Activated CD4-positive, alpha-beta memory T cell treated with anti-CD3 and anti-CD28 coated beads, Interleukin-2, amount 10 ng/mL, durations not matched to agents 7 days and 5 days (primary cell): ENCODE measurements around the gene PLEKHA1. TPM values are rescaled to one million over a fixed set of nuclear protein-coding genes. Genes with fewer than 3 reads are reported as not detected.

Source experiments
- CTCF ChIA-PET: fragments of 350-600 bp; sonication (Branson Sonifier 250); formaldehyde crosslinking; loops from one replicate; lab custom pipeline; 2021; ENCODE audit warnings: antibody characterized with exemption, inconsistent platforms; lab: Charles Lee
- POLR2A ChIA-PET: fragments of 350-600 bp; sonication (Branson Sonifier 250); formaldehyde crosslinking; loops from one replicate; lab custom pipeline; 2021; ENCODE audit warnings: antibody characterized with exemption; lab: Charles Lee
- DNase-seq: peaks from one replicate; pipeline ENCODE4 v3.0.0-alpha.2; 2020
- H3K27ac Mint-ChIP-seq: one replicate; pipeline ENCODE4 v1.8.0; 2021; ENCODE audit warnings: mild to moderate bottlenecking, mixed read lengths
- H3K27me3 Mint-ChIP-seq: one replicate; pipeline ENCODE4 v1.8.0; 2021; ENCODE audit warnings: mixed read lengths
- H3K36me3 Mint-ChIP-seq: one replicate; pipeline ENCODE4 v1.8.0; 2021; ENCODE audit warnings: low read depth, mixed read lengths
- H3K4me1 Mint-ChIP-seq: one replicate; pipeline ENCODE4 v1.8.0; 2021; ENCODE audit warnings: mixed read lengths
- H3K4me3 Mint-ChIP-seq: one replicate; pipeline ENCODE4 v1.8.0; 2021; ENCODE audit warnings: mild to moderate bottlenecking, mixed read lengths
- H3K9me3 Mint-ChIP-seq: one replicate; pipeline ENCODE4 v1.8.0; 2021; ENCODE audit warnings: mixed read lengths
- total RNA-seq, 2 experiments: library from RNA; stranded (reverse); gene quantifications; one replicate each; pipeline ENCODE4 v1.2.3, GENCODE V29; 2021

Gene PLEKHA1
- total RNA-seq, 2 experiments from 2014 or later = 5.2 to 5.3 TPM

DNA sequence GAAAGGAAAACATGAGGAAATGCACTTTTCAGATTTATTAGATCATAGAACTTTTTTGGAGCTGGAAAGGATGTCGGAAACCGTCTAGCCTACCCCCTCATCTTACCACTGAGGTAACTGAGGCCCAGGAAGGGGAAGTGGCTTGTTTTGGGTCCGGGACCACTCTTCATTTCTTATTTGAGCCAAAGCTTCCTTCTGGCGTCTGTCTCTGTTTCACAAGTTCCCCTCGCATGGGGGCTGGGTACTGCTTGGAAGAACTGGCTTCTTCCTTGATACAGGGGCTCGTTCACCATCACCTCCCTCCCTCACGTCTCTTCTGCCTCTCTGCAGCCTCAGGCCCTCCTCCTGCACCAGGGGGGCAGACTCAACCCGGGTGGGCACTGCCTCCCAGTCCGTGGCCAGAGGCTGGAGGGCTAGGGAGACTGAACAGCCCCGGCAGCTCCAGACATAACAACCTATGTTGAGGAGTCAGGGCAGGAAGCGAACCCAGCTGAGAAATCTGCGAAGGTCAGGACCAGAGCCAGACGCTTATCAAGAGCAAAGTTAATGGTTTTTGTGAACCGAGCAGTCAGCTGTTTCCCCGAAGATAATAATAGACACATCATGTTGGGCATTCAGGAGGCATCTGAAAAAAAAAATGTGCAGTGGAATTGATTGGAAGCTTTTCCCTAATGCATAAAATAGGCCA is 99.8 kb downstream of the PLEKHA1 start:
- H3K4me1 Mint-ChIP-seq = no peaks in the 10 kb centered on the region
- peaks cover 27% of the 10 kb centered on the region for H3K27me3 Mint-ChIP-seq
- ChIA-PET POLR2A (no interaction called here), CTCF (no interaction called here)
- H3K27ac Mint-ChIP-seq = no peak overlapping the region
- no peaks in the 10 kb centered on the region for H3K9me3 Mint-ChIP-seq
- no peaks in the 10 kb centered on the region for H3K36me3 Mint-ChIP-seq
- no peak overlapping the region for H3K4me3 Mint-ChIP-seq
- no peak for DNase-seq

DNA sequence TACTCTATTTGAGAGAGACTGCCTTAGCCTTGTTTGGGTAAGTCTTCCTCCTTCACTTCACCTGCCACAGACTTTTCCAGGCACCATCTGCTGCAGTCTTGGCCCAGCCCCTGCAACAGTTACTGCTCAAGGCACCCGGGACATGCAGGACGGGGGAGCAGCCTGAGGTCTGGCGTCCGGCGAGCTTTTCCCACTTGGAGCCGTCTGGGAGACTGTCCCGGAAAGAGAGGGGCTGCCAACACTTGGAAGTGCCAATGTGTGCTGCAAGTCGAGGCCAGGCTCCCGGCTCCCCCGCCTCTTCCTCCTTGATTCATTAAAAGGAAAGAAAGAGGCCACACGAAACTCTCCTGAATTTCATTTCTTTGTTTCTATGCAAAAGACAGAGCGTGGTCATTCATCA is 100.6 kb downstream of the PLEKHA1 start:
- Mint-ChIP-seq H3K27ac (no peak overlapping the region), H3K4me1 (no peaks in the 10 kb centered on the region), H3K9me3 (no peaks in the 10 kb centered on the region), H3K27me3 (peaks cover 21% of the 10 kb centered on the region), H3K36me3 (no peaks in the 10 kb centered on the region), H3K4me3 (no peak overlapping the region)
- CTCF ChIA-PET = no interaction called here
- POLR2A ChIA-PET = no interaction called here
- no peak for DNase-seq

GRCh38 chr10:122475591-122476332 is 101.3 kb downstream of the PLEKHA1 start:
- H3K4me1 Mint-ChIP-seq = no peaks in the 10 kb centered on the region
- POLR2A ChIA-PET = no interaction called here

DNA sequence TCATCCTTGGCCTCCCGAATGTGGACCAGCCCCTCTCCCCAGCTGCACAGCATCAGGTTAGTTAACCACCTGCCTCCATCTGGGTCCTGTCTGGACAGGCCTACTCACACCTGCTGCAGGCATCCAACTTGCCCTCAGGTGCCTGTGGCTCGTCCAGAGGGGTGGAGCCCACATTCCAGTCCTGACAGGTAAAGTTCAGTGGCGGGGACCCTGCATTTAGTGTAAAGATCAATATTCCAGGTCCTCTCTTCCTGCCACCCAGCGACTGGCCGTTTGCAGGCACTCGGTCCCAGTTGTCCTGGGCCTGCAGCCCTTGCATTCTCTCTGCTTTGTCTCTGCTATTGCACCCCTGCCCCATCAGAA is 101.8 kb downstream of the PLEKHA1 start:
- H3K9me3 Mint-ChIP-seq = no peaks in the 10 kb centered on the region
- no peak for DNase-seq
- POLR2A ChIA-PET = no interaction called here
- no peaks in the 10 kb centered on the region for H3K36me3 Mint-ChIP-seq
- H3K4me3 Mint-ChIP-seq = no peak overlapping the region
- peaks cover 17% of the 10 kb centered on the region for H3K27me3 Mint-ChIP-seq
- no peaks in the 10 kb centered on the region for H3K4me1 Mint-ChIP-seq
- CTCF ChIA-PET = no interaction called here
- no peak overlapping the region for H3K27ac Mint-ChIP-seq

More at GRCh38 chr10:122475591-122476332, 101.3 kb downstream of the PLEKHA1 start:
- H3K27ac Mint-ChIP-seq = no peak overlapping the region
- DNase-seq = no peak
- CTCF ChIA-PET = no interaction called here
- H3K4me3 Mint-ChIP-seq = no peak overlapping the region
- H3K36me3 Mint-ChIP-seq = no peaks in the 10 kb centered on the region
- no peaks in the 10 kb centered on the region for H3K9me3 Mint-ChIP-seq
- H3K27me3 Mint-ChIP-seq = peaks cover 20% of the 10 kb centered on the region

GRCh38 chr10:122477436-122477835 is 102.9 kb downstream of the PLEKHA1 start:
- CTCF ChIA-PET = no interaction called here
- POLR2A ChIA-PET = no interaction called here
- Mint-ChIP-seq H3K4me3 (no peak overlapping the region), H3K27me3 (peaks cover 20% of the 10 kb centered on the region), H3K36me3 (no peaks in the 10 kb centered on the region), H3K4me1 (no peaks in the 10 kb centered on the region), H3K27ac (no peak overlapping the region), H3K9me3 (no peaks in the 10 kb centered on the region)
- no peak for DNase-seq

DNA sequence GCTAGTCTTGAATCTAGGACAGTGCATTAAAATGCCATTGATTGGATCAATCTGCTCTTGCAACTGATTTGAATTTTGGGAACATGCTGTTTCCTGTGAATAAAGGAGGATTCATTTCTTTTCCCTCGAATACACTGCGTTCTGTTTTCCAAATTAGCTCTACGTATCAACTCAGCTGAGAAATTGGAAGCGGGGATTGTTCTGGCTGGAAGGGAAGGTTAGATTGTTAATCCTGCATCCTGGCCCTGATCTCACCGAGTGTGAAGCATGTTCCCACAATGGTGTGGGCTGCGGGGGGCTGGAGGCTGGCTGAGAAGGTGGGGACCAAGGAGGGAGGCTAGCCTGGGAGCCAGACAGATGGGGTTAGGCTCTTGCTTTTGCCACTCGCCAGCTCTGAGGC is 104.5 kb downstream of the PLEKHA1 start:
- Mint-ChIP-seq H3K9me3 (no peaks in the 10 kb centered on the region), H3K27ac (no peak overlapping the region), H3K4me1 (no peaks in the 10 kb centered on the region), H3K27me3 (peaks cover 16% of the 10 kb centered on the region), H3K4me3 (no peak overlapping the region), H3K36me3 (no peaks in the 10 kb centered on the region)
- DNase-seq = no peak
- ChIA-PET POLR2A (no interaction called here), CTCF (no interaction called here)

DNA sequence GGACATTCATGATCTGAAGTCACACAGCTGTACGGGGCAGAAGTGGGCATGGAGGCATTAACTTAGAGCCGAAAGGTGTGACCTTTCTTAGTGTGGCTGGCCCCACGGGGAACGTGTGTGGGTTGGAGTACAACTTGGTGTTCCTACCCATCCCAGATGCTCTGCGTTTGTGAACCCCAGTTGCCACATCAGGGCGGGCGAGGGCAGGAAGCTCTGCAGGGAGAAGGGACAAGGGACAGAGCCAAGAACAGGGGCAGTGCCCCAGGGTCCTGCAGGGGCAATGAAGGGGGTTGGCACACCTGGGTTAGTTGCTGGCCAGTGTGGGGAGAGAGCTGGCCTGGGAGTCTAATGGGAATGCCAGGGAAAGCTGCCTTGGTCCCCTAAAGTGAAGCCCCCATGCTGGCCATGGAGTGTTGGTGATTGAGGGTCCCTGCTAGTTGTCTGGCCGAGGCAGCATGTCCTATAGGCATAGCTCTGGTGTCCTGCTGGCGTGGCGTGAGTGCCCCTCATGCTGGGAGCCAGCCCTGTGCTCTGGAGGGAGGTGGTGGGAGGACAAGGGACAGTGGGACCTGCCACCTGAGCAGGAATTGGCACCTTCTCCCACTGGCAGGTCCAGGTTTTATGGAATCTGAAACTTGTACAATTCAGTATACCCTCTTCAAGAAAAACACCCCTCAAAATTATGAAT is 105.8 kb downstream of the PLEKHA1 start:
- POLR2A ChIA-PET = interaction anchor here (1.1 kb wide), 1 partner anchor 11 kb away, joined by 3 read pairs; no protein-coding TSS in a partner anchor
- no peaks in the 10 kb centered on the region for H3K36me3 Mint-ChIP-seq
- DNase-seq = no peak
- CTCF ChIA-PET = interaction anchor here (1.2 kb wide), 1 partner anchor 45 kb away, joined by 3 read pairs; no protein-coding TSS in a partner anchor
- H3K27me3 Mint-ChIP-seq = peaks cover 9% of the 10 kb centered on the region
- no peaks in the 10 kb centered on the region for H3K4me1 Mint-ChIP-seq
- no peak overlapping the region for H3K27ac Mint-ChIP-seq
- H3K9me3 Mint-ChIP-seq = no peaks in the 10 kb centered on the region
- no peak overlapping the region for H3K4me3 Mint-ChIP-seq

DNA sequence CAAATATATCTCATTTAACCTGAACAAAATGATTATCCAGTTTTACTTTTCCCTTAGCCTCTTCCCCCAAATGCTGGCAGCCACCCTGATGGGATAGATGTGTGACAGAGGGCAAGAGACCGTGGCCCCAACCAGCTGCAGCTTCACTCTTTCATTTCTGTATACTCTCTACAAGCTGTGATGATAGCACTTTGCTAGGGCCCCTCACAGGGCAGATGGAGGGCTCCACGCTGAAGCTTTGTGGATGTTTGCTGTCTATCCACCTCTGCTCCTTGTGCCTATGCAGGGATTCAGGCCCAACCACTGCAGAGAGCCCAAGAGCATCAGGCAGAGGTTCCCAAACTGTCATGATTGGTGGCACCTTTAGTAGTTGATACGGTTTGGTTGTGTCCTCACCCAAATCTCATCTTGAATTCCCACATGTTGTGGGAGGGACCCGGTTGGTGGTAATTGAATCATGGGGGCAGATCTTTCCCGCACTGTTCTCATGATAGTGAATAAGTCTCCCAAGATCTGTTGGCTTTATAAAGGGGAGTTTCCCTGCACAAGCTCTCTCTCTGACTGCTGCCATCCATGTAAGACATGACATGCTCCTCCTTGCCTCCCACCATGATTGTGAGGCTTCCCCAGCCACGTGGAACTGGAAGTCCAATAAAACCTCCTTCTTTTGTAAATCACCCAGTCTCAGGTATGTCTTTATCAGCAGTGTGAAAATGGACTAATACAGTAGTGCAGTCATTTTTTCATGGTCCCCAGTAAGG is 107.0 kb downstream of the PLEKHA1 start:
- no peak overlapping the region for H3K27ac Mint-ChIP-seq
- no peaks in the 10 kb centered on the region for H3K36me3 Mint-ChIP-seq
- no peak overlapping the region for H3K4me3 Mint-ChIP-seq
- ChIA-PET POLR2A (no interaction called here), CTCF (interaction anchor here (1.2 kb wide), 1 partner anchor 46 kb away, joined by 3 read pairs; no protein-coding TSS in a partner anchor)
- peaks cover 9% of the 10 kb centered on the region for H3K27me3 Mint-ChIP-seq
- no peaks in the 10 kb centered on the region for H3K9me3 Mint-ChIP-seq
- DNase-seq = no peak
- no peaks in the 10 kb centered on the region for H3K4me1 Mint-ChIP-seq

Other genes starting within 250 kb of the PLEKHA1 start
- gene BTBD16, start 103.4 kb upstream of the PLEKHA1 start, total RNA-seq = not detected
- not detected for gene ARMS2, start 79.9 kb downstream of the PLEKHA1 start, total RNA-seq
- not detected for gene HTRA1, start 86.8 kb downstream of the PLEKHA1 start, total RNA-seq
- under 1 TPM in 1 of 2 experiments, not detected in 1; 0.05 TPM for gene DMBT1, start 186.0 kb downstream of the PLEKHA1 start, total RNA-seq